Measurements from ENCODE around the gene TOR1AIP2.
"Not testable (repeated sequence)": the region's sequence is repeated elsewhere in the genome, so short reads cannot be mapped to it uniquely, and the experiment has no call there.

The TOR1AIP2 gene

GRCh38 chr1:179873438-179873851 is 4.2 kb downstream of the TOR1AIP2 start:
- no peak for DNase-seq

- no peak for DNase-seq
Observed at GRCh38 chr1:179872558-179872957, 5.0 kb downstream of the TOR1AIP2 start.

- DNase-seq, result no peak
Observed at GRCh38 chr1:179871940-179872339, 5.7 kb downstream of the TOR1AIP2 start.

GRCh38 chr1:179870870-179871269 is 6.7 kb downstream of the TOR1AIP2 start:
- no peak for DNase-seq

GRCh38 chr1:179867493-179868330 is 9.9 kb downstream of the TOR1AIP2 start:
- DNase-seq, result peak; percentile 49

- no peak for DNase-seq
Observed at GRCh38 chr1:179866616-179867015, 11.0 kb downstream of the TOR1AIP2 start.

- DNase-seq, result no peak
Observed at GRCh38 chr1:179865377-179865776, 12.2 kb downstream of the TOR1AIP2 start.

- no peak for DNase-seq
Observed at GRCh38 chr1:179860652-179861051, 17.0 kb downstream of the TOR1AIP2 start.

GRCh38 chr1:179857009-179857408 is 20.6 kb downstream of the TOR1AIP2 start:
- no peak for DNase-seq

GRCh38 chr1:179856296-179856695 is 21.3 kb downstream of the TOR1AIP2 start:
- no peak for DNase-seq

- DNase-seq, result not testable (repeated sequence)
Observed at GRCh38 chr1:179855831-179856230, 21.8 kb downstream of the TOR1AIP2 start.

GRCh38 chr1:179853102-179853501 is 24.5 kb downstream of the TOR1AIP2 start:
- no peak for DNase-seq

GRCh38 chr1:179848233-179848632 is 29.4 kb downstream of the TOR1AIP2 start:
- DNase-seq, result no peak

GRCh38 chr1:179840107-179840506 is 37.5 kb downstream of the TOR1AIP2 start:
- DNase-seq, result no peak

- DNase-seq, result not testable (repeated sequence)
Observed at GRCh38 chr1:179836686-179837445, 40.7 kb downstream of the TOR1AIP2 start.

GRCh38 chr1:179831852-179832699 is 45.5 kb downstream of the TOR1AIP2 start:
- no peak for DNase-seq

GRCh38 chr1:179831225-179831624 is 46.4 kb downstream of the TOR1AIP2 start:
- no peak for DNase-seq

- DNase-seq, result no peak
Observed at GRCh38 chr1:179828554-179829110, 49.0 kb downstream of the TOR1AIP2 start.

GRCh38 chr1:179826626-179827280 is 50.9 kb downstream of the TOR1AIP2 start:
- DNase-seq, result peak; percentile 17

- peak; percentile 33 for DNase-seq
Observed at GRCh38 chr1:179825798-179826460, 51.7 kb downstream of the TOR1AIP2 start.

- peak; percentile 93 for DNase-seq
Observed at GRCh38 chr1:179825206-179825605, 52.4 kb downstream of the TOR1AIP2 start.

- peak; percentile 47 for DNase-seq
Observed at GRCh38 chr1:179824265-179824664, 53.3 kb downstream of the TOR1AIP2 start.

All from NCI-H2171 treated with DMSO at 0.1 percent for 48 hours (cell line).